H1 (cell line): ENCODE data around the gene ZMYM3. TPM values are rescaled to one million over a fixed set of nuclear protein-coding genes. Genes with fewer than 3 reads are reported as not detected.

Source experiments
- CBX8 ChIP-seq: fragments of 300-800, 300-1000 bp; sonication (generic); IDR thresholded peaks from 2 replicates; pipeline ENCODE4 v1.7.1; 2016; ENCODE audit warnings: low read depth, low read length, borderline replicate concordance
- CTBP2 ChIP-seq: IDR thresholded peaks from 2 replicates; pipeline ENCODE4 v1.7.0; 2011; ENCODE audit warnings: borderline replicate concordance, mild to moderate bottlenecking, moderate library complexity, mixed read lengths, low read length; ENCODE audit not compliant: insufficient read depth, insufficient read length
- HDAC2 ChIP-seq, 2 experiments: fragments of 300-600 bp in 1 of 2; sonication (generic) in 1 of 2; IDR thresholded peaks; 2 replicates each; pipeline ENCODE4 v1.6.1; 2011 to 2012; ENCODE audit warnings: low read depth in 2 of 2, low read length in 2 of 2, mild to moderate bottlenecking in 2 of 2, moderate library complexity in 2 of 2, borderline replicate concordance in 1 of 2, inconsistent platforms in 1 of 2
- HDAC6 ChIP-seq: IDR thresholded peaks from one replicate; pipeline ENCODE4 v1.7.1; 2012; ENCODE audit warnings: low read depth, mild to moderate bottlenecking, inconsistent platforms, low read length, moderate library complexity
- NRF1 ChIP-seq: IDR thresholded peaks from 2 replicates; pipeline ENCODE4 v1.6.1; 2011; ENCODE audit warnings: mild to moderate bottlenecking, low read depth, low read length, improper control_type of control experiment
- POLR2AphosphoS5 ChIP-seq: IDR thresholded peaks from 2 replicates; pipeline ENCODE4 v1.6.1; 2011; ENCODE audit warnings: low read depth, low read length
- TAF1 ChIP-seq: IDR thresholded peaks from 2 replicates; pipeline ENCODE4 v1.6.1; 2011; ENCODE audit warnings: mild to moderate bottlenecking, low read depth, low read length
- polyA plus RNA-seq, 7 experiments: library from polyadenylated mRNA; depleted of rRNA in 3 of 7; stranded (reverse) in 5 of 7; unstranded in 2 of 7; fragments of >200 nt in 5 of 7; fragments of 200-250 nt in 2 of 7; gene quantifications; 1 replicate in 5 of 7; 2 replicates in 1 of 7; 4 replicates in 1 of 7; pipeline versions ENCODE4 v1.2.1 to v1.2.3, GENCODE V29; 2011 to 2013; ENCODE audit warnings: missing spikeins in 2 of 7, mixed read lengths in 2 of 7
- total RNA-seq: library from RNA; stranded (reverse); fragmentation: NEBNext Ultra II Directional; extraction: Animal tissue kit (Norgen Biotek cat#: 25700); gene quantifications from 2 replicates; pipeline ENCODE4 v1.2.1, GENCODE V29; 2021
- TF ChIP-seq, protein P1 (sequence below): fragments of 300-600 bp; sonication (generic); IDR thresholded peaks from 2 replicates; pipeline ENCODE4 v1.7.1; 2012; ENCODE audit warnings: low read length, moderate library complexity, mild to moderate bottlenecking, inconsistent platforms; ENCODE audit not compliant: insufficient replicate concordance

The ZMYM3 gene
- total and polyA plus RNA-seq, 2 of the 8 experiments (the other 6 are each of a cell fraction or from before 2014, with no cell fraction given): 56.7 to 82.0 TPM

- TF ChIP-seq, protein P1, sequence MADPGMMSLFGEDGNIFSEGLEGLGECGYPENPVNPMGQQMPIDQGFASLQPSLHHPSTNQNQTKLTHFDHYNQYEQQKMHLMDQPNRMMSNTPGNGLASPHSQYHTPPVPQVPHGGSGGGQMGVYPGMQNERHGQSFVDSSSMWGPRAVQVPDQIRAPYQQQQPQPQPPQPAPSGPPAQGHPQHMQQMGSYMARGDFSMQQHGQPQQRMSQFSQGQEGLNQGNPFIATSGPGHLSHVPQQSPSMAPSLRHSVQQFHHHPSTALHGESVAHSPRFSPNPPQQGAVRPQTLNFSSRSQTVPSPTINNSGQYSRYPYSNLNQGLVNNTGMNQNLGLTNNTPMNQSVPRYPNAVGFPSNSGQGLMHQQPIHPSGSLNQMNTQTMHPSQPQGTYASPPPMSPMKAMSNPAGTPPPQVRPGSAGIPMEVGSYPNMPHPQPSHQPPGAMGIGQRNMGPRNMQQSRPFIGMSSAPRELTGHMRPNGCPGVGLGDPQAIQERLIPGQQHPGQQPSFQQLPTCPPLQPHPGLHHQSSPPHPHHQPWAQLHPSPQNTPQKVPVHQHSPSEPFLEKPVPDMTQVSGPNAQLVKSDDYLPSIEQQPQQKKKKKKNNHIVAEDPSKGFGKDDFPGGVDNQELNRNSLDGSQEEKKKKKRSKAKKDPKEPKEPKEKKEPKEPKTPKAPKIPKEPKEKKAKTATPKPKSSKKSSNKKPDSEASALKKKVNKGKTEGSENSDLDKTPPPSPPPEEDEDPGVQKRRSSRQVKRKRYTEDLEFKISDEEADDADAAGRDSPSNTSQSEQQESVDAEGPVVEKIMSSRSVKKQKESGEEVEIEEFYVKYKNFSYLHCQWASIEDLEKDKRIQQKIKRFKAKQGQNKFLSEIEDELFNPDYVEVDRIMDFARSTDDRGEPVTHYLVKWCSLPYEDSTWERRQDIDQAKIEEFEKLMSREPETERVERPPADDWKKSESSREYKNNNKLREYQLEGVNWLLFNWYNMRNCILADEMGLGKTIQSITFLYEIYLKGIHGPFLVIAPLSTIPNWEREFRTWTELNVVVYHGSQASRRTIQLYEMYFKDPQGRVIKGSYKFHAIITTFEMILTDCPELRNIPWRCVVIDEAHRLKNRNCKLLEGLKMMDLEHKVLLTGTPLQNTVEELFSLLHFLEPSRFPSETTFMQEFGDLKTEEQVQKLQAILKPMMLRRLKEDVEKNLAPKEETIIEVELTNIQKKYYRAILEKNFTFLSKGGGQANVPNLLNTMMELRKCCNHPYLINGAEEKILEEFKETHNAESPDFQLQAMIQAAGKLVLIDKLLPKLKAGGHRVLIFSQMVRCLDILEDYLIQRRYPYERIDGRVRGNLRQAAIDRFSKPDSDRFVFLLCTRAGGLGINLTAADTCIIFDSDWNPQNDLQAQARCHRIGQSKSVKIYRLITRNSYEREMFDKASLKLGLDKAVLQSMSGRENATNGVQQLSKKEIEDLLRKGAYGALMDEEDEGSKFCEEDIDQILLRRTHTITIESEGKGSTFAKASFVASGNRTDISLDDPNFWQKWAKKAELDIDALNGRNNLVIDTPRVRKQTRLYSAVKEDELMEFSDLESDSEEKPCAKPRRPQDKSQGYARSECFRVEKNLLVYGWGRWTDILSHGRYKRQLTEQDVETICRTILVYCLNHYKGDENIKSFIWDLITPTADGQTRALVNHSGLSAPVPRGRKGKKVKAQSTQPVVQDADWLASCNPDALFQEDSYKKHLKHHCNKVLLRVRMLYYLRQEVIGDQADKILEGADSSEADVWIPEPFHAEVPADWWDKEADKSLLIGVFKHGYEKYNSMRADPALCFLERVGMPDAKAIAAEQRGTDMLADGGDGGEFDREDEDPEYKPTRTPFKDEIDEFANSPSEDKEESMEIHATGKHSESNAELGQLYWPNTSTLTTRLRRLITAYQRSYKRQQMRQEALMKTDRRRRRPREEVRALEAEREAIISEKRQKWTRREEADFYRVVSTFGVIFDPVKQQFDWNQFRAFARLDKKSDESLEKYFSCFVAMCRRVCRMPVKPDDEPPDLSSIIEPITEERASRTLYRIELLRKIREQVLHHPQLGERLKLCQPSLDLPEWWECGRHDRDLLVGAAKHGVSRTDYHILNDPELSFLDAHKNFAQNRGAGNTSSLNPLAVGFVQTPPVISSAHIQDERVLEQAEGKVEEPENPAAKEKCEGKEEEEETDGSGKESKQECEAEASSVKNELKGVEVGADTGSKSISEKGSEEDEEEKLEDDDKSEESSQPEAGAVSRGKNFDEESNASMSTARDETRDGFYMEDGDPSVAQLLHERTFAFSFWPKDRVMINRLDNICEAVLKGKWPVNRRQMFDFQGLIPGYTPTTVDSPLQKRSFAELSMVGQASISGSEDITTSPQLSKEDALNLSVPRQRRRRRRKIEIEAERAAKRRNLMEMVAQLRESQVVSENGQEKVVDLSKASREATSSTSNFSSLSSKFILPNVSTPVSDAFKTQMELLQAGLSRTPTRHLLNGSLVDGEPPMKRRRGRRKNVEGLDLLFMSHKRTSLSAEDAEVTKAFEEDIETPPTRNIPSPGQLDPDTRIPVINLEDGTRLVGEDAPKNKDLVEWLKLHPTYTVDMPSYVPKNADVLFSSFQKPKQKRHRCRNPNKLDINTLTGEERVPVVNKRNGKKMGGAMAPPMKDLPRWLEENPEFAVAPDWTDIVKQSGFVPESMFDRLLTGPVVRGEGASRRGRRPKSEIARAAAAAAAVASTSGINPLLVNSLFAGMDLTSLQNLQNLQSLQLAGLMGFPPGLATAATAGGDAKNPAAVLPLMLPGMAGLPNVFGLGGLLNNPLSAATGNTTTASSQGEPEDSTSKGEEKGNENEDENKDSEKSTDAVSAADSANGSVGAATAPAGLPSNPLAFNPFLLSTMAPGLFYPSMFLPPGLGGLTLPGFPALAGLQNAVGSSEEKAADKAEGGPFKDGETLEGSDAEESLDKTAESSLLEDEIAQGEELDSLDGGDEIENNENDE: no peak
- TF ChIP-seq NRF1 (no peak), CBX8 (no peak), POLR2AphosphoS5 (no peak), HDAC6 (no peak), TAF1 (no peak), HDAC2 (IDR thresholded peaks at IDR 0.05; ENCODE audit: borderline replicate concordance in 1 of 2, low read depth in 2 of 2, low read length in 2 of 2) (no peak), CTBP2 (no peak)
These were observed 28.9 kb downstream of the ZMYM3 start (continued) for GRCh38 chrX:71225009-71225408.
